Measurements from ENCODE around the gene ADA.

DNA sequence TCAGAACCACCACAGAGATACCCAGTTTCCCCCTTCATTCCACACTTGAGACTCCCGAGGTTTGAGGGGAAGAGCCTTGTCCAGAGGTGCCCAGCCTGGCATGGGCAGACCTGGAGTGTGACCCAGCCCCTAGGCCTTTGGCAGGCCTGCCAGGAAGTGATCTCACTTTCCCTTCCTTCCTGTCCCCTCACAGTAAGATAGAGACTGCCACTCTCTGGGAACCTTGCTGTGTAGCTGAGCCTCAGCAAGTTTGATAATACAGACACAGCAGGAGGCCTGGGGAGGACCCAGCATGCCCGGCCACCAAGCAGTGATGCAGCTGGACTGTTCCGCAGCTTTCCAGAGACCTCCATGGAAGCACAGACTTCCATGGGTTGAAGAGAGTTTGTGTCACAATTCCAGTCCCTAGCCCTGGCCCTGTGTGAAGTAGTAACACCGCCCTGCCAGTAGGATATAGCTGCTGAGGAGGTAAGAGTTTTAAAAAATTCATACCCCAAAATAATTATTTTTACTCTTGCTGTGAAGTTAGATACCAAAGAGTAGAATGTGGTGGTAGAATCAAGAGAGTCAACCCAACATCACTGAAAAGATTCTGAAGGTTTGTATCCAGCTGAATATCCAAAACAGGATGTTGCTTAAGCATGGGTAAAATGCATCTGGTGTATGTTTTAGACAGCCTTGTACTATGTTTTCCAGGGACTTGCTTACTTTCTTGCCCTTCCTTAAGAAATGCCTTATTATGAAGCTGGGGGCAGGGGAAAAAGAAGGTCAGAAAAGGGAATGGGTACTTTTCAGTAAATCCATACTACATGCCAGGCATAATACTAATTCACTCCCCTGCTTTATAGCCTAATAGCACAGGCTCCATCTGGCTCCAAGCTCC, 52.8 kb downstream of the ADA start:
- TF ChIP-seq, protein P1, sequence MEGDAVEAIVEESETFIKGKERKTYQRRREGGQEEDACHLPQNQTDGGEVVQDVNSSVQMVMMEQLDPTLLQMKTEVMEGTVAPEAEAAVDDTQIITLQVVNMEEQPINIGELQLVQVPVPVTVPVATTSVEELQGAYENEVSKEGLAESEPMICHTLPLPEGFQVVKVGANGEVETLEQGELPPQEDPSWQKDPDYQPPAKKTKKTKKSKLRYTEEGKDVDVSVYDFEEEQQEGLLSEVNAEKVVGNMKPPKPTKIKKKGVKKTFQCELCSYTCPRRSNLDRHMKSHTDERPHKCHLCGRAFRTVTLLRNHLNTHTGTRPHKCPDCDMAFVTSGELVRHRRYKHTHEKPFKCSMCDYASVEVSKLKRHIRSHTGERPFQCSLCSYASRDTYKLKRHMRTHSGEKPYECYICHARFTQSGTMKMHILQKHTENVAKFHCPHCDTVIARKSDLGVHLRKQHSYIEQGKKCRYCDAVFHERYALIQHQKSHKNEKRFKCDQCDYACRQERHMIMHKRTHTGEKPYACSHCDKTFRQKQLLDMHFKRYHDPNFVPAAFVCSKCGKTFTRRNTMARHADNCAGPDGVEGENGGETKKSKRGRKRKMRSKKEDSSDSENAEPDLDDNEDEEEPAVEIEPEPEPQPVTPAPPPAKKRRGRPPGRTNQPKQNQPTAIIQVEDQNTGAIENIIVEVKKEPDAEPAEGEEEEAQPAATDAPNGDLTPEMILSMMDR (IDR thresholded peaks at IDR 0.05; ENCODE audit: borderline replicate concordance, extremely low read depth, low read length, poor library complexity, severe bottlenecking), result peak; percentile 48
- TF ChIP-seq EZH2 (IDR thresholded peaks at IDR 0.05; ENCODE audit: borderline replicate concordance, low read depth, low read length, severe bottlenecking), result no peak
